K562 (cell line): Measurements from ENCODE around the gene ALDH16A1. TPM values are rescaled to one million over a fixed set of nuclear protein-coding genes. Genes with fewer than 3 reads are reported as not detected.
A peak's percentile ranks its signal among the peaks of the same experiment; 100 is the strongest.

Experiments
- AFF4 ChIP-seq: sonication (generic); formaldehyde crosslinking; IDR thresholded peaks from 2 replicates; pipeline ENCODE4 v1.8.0; 2023; ENCODE audit warnings: mild to moderate bottlenecking, missing genetic modification reagents
- CREB1 ChIP-seq, 2 experiments: sonication (generic) in 1 of 2; formaldehyde crosslinking in 1 of 2; IDR thresholded peaks; 2 replicates each; pipeline versions ENCODE4 v1.6.1 to v1.8.0; 2012 to 2022; ENCODE audit warnings: inconsistent platforms in 1 of 2, mild to moderate bottlenecking in 1 of 2, missing genetic modification reagents in 1 of 2, moderate library complexity in 1 of 2
- EP400 ChIP-seq: fragments of 450-650 bp; IDR thresholded peaks from 2 replicates; pipeline ENCODE4 v1.6.1; 2017; ENCODE audit warnings: antibody characterized with exemption, mild to moderate bottlenecking, moderate library complexity
- HMGXB4 ChIP-seq: sonication (generic); formaldehyde crosslinking; IDR thresholded peaks from 2 replicates; pipeline ENCODE4 v1.8.1; 2023; ENCODE audit warnings: mild to moderate bottlenecking, missing genetic modification reagents
- KLF16 ChIP-seq: IDR thresholded peaks from 2 replicates; pipeline ENCODE4 v1.6.1; 2016; ENCODE audit warnings: antibody characterized with exemption
- MAFF ChIP-seq: IDR thresholded peaks from 2 replicates; pipeline ENCODE4 v1.6.1; 2012; ENCODE audit warnings: low read length, improper control_type of control experiment
- MLLT1 ChIP-seq, 2 experiments: fragments of 450-650 bp; IDR thresholded peaks; 2 replicates each; pipeline ENCODE4 v1.6.1; 2016
- PBX2 ChIP-seq, 2 experiments: IDR thresholded peaks in 1 of 2; conservative IDR thresholded peaks in 1 of 2; 2 replicates each; pipeline ENCODE4 v1.6.1; 2016; ENCODE audit warnings: low read depth in 2 of 2, mild to moderate bottlenecking in 1 of 2, missing compliant biosample characterization in 1 of 2, missing genetic modification characterization in 1 of 2, moderate library complexity in 1 of 2
- RB1 ChIP-seq: fragments of 450-650 bp; IDR thresholded peaks from 2 replicates; pipeline ENCODE4 v1.6.1; 2017; ENCODE audit warnings: low read depth, mild to moderate bottlenecking
- SRSF1 ChIP-seq: fragments of 200-400 bp; formaldehyde crosslinking; IDR thresholded peaks from 2 replicates; pipeline ENCODE4 v1.6.1; 2017; ENCODE audit warnings: mild to moderate bottlenecking, low read depth, low read length, moderate library complexity
- SUPT5H ChIP-seq: fragments of 450-650 bp; IDR thresholded peaks from 2 replicates; pipeline ENCODE4 v1.6.1; 2016
- TAF7 ChIP-seq: fragments of 450-650 bp; IDR thresholded peaks from 2 replicates; pipeline ENCODE4 v1.6.1; 2016; ENCODE audit warnings: missing genetic modification characterization, missing compliant biosample characterization
- TFAP4 ChIP-seq: sonication (generic); formaldehyde crosslinking; IDR thresholded peaks from 2 replicates; pipeline ENCODE4 v1.8.0; 2022; ENCODE audit warnings: missing genetic modification reagents, mild to moderate bottlenecking, moderate library complexity, borderline replicate concordance
- TGIF2 ChIP-seq: sonication (generic); formaldehyde crosslinking; IDR thresholded peaks from 2 replicates; pipeline ENCODE4 v1.8.1; 2022; ENCODE audit warnings: mild to moderate bottlenecking, missing genetic modification reagents, moderate library complexity
- ZNF232 ChIP-seq: sonication (generic); formaldehyde crosslinking; IDR thresholded peaks from 2 replicates; pipeline ENCODE4 v1.8.0; 2022; ENCODE audit warnings: mild to moderate bottlenecking, missing genetic modification reagents
- polyA plus RNA-seq, 8 experiments: library from polyadenylated mRNA; depleted of rRNA in 4 of 8; stranded (reverse) in 5 of 8; unstranded in 3 of 8; fragments of >200 nt; fragmentation: Nextera tagmentation in 2 of 8; fragmentation: Illumina TruSeq in 1 of 8; extraction: Ambion mirVana in 2 of 8; extraction: Trizol in 1 of 8; gene quantifications; 2 replicates each; pipeline versions ENCODE4 v1.2.1 to v1.2.3, GENCODE V29; 2011 to 2014; ENCODE audit warnings: inconsistent platforms in 1 of 8, missing spikeins in 1 of 8
- total RNA-seq, 7 experiments: library from RNA; depleted of rRNA in 6 of 7; stranded (reverse); fragments of >200 nt in 6 of 7; fragmentation: Illumina TruSeq in 2 of 7; extraction: Trizol in 2 of 7; gene quantifications; 2 replicates each; pipeline versions ENCODE4 v1.2.1 to v1.2.3, GENCODE V29; 2011 to 2021; ENCODE audit warnings: low replicate concordance in 1 of 7

The ALDH16A1 gene
- total and polyA plus RNA-seq, 9 of the 15 experiments (the other 6 are each of a cell fraction or from before 2014, with no cell fraction given) = 2.2 to 52.2 (median 7.6) TPM

- TF ChIP-seq AFF4 (CRISPR knock-in tag) (0 out of 2 replicates have a peak, but pooled peaks have one; percentile 54), TAF7 (tag) (no peak), HMGXB4 (0 out of 2 replicates have a peak, but pooled peaks have one; percentile 53), SUPT5H (peak; percentile 82), TGIF2 (no peak), ZNF232 (CRISPR knock-in tag) (no peak), CREB1 (IDR thresholded peaks at IDR 0.05) (no peak), CREB1 (CRISPR knock-in tag; IDR thresholded peaks at IDR 0.05) (0 out of 2 replicates have a peak, but pooled peaks have one; percentile 6), PBX2 (CRISPR knock-in tag; IDR thresholded peaks at IDR 0.05; ENCODE audit: low read depth) (no peak), PBX2 (tag; conservative IDR thresholded peaks at IDR 0.05; ENCODE audit: low read depth) (no peak), SRSF1 (no peak), RB1 (peak; percentile 34; the same call in 1 of the 2 replicates), MAFF (no peak), EP400 (peak; percentile 65; the same call in 1 of the 2 replicates), TFAP4 (CRISPR knock-in tag) (peak; percentile 36; the same call in 1 of the 2 replicates), KLF16 (no peak), MLLT1 (IDR thresholded peaks at IDR 0.05) (peak in 1 of 2 experiments; percentile 50; a peak in 1 of 4 replicates)
Observed at GRCh38 chr19:49431330-49431749, 21.7 kb upstream of the ALDH16A1 start (continued).
